Heart left ventricle (tissue), 16 donors: ENCODE measurements around the gene PCMT1. TPM values are rescaled to one million over a fixed set of nuclear protein-coding genes. Genes with fewer than 3 reads are reported as not detected.
"Not testable (repeated sequence)": the region's sequence is repeated elsewhere in the genome, so short reads cannot be mapped to it uniquely, and the experiment has no call there.

Source experiments
- ATAC-seq, 4 donors: fragments of 200-7000 bp; cut with Tn5 transposase; one replicate each; pipeline ENCODE4 v1.9.1; 2020 to 2022; ENCODE audit warnings: moderate library complexity in 4 of 4, mild to moderate bottlenecking in 3 of 4, moderate number of reproducible peaks in 1 of 4
- DNase-seq, 5 donors: peaks; one replicate each; pipeline ENCODE4 v3.0.0-alpha.2; 2020
- H3K27ac ChIP-seq, 12 donors: fragments of 200-600 bp; sonication (generic) in 4 of 12; one replicate each; pipeline versions ENCODE4 v1.5.0 to v1.8.0; 2016 to 2022; ENCODE audit warnings: mild to moderate bottlenecking in 2 of 12
- H3K27me3 ChIP-seq, 9 donors: fragments of 200-600 bp; sonication (generic) in 2 of 9; one replicate each; pipeline versions ENCODE4 v1.5.1 to v1.8.0; 2016 to 2022; ENCODE audit warnings: mild to moderate bottlenecking in 3 of 9
- H3K36me3 ChIP-seq, 9 donors: fragments of 200-600 bp; sonication (generic) in 2 of 9; one replicate each; pipeline versions ENCODE4 v1.5.0 to v1.8.0; 2018 to 2022; ENCODE audit warnings: mild to moderate bottlenecking in 2 of 9
- H3K4me1 ChIP-seq, 12 donors: fragments of 200-600 bp; sonication (generic) in 4 of 12; one replicate each; pipeline versions ENCODE4 v1.5.0 to v1.8.0; 2016 to 2022; ENCODE audit warnings: mild to moderate bottlenecking in 3 of 12
- H3K4me3 ChIP-seq, 12 donors: fragments of 200-600 bp; sonication (generic) in 4 of 12; one replicate each; pipeline versions ENCODE4 v1.5.0 to v1.8.0; 2017 to 2022; ENCODE audit warnings: mild to moderate bottlenecking in 9 of 12, moderate library complexity in 4 of 12
- H3K9me3 ChIP-seq, 12 donors: fragments of 200-600 bp; sonication (generic) in 4 of 12; one replicate each; pipeline versions ENCODE4 v1.5.0 to v1.8.0; 2016 to 2022; ENCODE audit warnings: mild to moderate bottlenecking in 1 of 12
- CTCF ChIP-seq, 12 donors: fragments of 200-600 bp; sonication (generic) in 4 of 12; IDR thresholded peaks; one replicate each; pipeline versions ENCODE4 v1.5.0 to v1.8.0; 2018 to 2022; ENCODE audit warnings: antibody characterized with exemption in 12 of 12, mild to moderate bottlenecking in 5 of 12
- POLR2A ChIP-seq, 2 donors: fragments of 450-650 bp; IDR thresholded peaks; one replicate each; pipeline ENCODE4 v1.6.1; 2017; ENCODE audit warnings: antibody characterized with exemption in 2 of 2, mild to moderate bottlenecking in 2 of 2, moderate library complexity in 2 of 2
- WGBS, 4 donors: extraction: QIAGEN DNeasy Blood & Tissue Kit in 2 of 4; methylation state at CpG; one replicate each; pipeline versions ENCODE4 v1.1.5 to v1.1.7; 2013 to 2018; 5-methylcytosine and 5-hydroxymethylcytosine counted together
- intact Hi-C, 10 donors: fragments of 100-400 bp; cut with DNase I; formaldehyde crosslinking; loops; one replicate each; pipeline versions ENCODE4 v1.11.1 to v1.14.2; 2022
- polyA plus RNA-seq, 2 donors: library from polyadenylated mRNA; stranded (reverse); fragments of 200-250 nt; gene quantifications; one replicate each; pipeline ENCODE4 v1.2.3, GENCODE V29; 2013
- total RNA-seq, 9 donors: library from RNA; depleted of rRNA in 2 of 9; stranded (reverse); fragments of >200 nt in 2 of 9; fragmentation: NEBNext Ultra II Directional in 3 of 9; extraction: Animal tissue kit (Norgen Biotek cat#: 25700) in 3 of 9; gene quantifications; one replicate each; pipeline versions ENCODE4 v1.1.0 to v1.2.4, GENCODE V29; 2016 to 2023
- donor health status: ischemic (EF 13 %, LVEDD 7.1; RV severe dilation, severe dysfunction).
- donor health status: healthy with polysubstance abuse.
- donor health status: DM: no; HTN: yes; CAD: no.
- donor health status: DM: no; HTN: no; CAD: no.
- donor health status: ischemic (EF 25% LVEDD 6.9; RV normal size, moderate dysfunction).
- donor health status: ischemic (EF 25% LVEDD 5.7; RV mildly dilated, moderate dysfunction).
- donor health status: healthy.
- donor health status: DM: yes; HTN: yes; CAD: no.
- donor health status: ischemic (EF 35%, LVEDD 5.7; RV mildly dilated, moderate dysfunction).
- donor health status: nonischemic (EF 11% LVEDD 7.7; RV severe dilation, severe dysfunction).
- donor health status: DM: yes; HTN: yes; CAD: no.
- donor health status: PGD.
- donor health status: ischemic (EF 29% LVEDD 5.4; RV normal size, mild dysfunction).
- donor health status: nonischemic (EF 23%, LVEDD 6.1; RV moderate dilation, normal function).

The PCMT1 gene
- total and polyA plus RNA-seq, 11 donors = 72.2 to 243 (median 164) TPM

- H3K27ac ChIP-seq = no peak overlapping the region
- DNase-seq (no peak), ATAC-seq (peak in 2 of 4 donors; percentile 18 to 20)
- no peak overlapping the region for H3K4me3 ChIP-seq
- TF ChIP-seq CTCF (IDR thresholded peaks at IDR 0.05) = no peak
- no peak for TF ChIP-seq POLR2A (IDR thresholded peaks at IDR 0.05)
- peaks cover 0 to 18% (median 12%) of the 10 kb centered on the region in 12 donors for H3K4me1 ChIP-seq
- H3K27me3 ChIP-seq = no peaks in the 10 kb centered on the region
- peaks cover 0 to 16% (median 7%) of the 10 kb centered on the region in 9 donors for H3K36me3 ChIP-seq
- 67 to 73% (median 70%) methylated on average over 7 of the region's 7 CpGs for WGBS, 4 donors
- no peaks in the 10 kb centered on the region for H3K9me3 ChIP-seq
- intact Hi-C loops = loop anchor here in 1 of 10 donors (2.0 kb wide), 1 partner anchor 16 kb away; no protein-coding TSS in a partner anchor
Observed at GRCh38 chr6:149846321-149846720, 96.8 kb downstream of the PCMT1 start.

- WGBS, 4 donors = 80 to 93% (median 89%) methylated on average over 4 of the region's 4 CpGs
- H3K36me3 ChIP-seq = peaks cover 0 to 14% (median 0%) of the 10 kb centered on the region in 9 donors
- H3K4me1 ChIP-seq = peaks cover 0 to 23% (median 14%) of the 10 kb centered on the region in 12 donors
- intact Hi-C loops = loop anchor here in 1 of 10 donors (2.0 kb wide), 1 partner anchor 15 kb away; no protein-coding TSS in a partner anchor
- no peaks in the 10 kb centered on the region for H3K27me3 ChIP-seq
- no peak overlapping the region for H3K27ac ChIP-seq
- H3K4me3 ChIP-seq = no peak overlapping the region
- no peaks in the 10 kb centered on the region for H3K9me3 ChIP-seq
- no peak for ATAC-seq
- no peak for TF ChIP-seq POLR2A (IDR thresholded peaks at IDR 0.05)
- TF ChIP-seq CTCF (IDR thresholded peaks at IDR 0.05) = no peak
- no peak for DNase-seq
Observed at GRCh38 chr6:149847939-149848267, 98.4 kb downstream of the PCMT1 start.

- H3K4me3 ChIP-seq, H3K9me3 ChIP-seq, H3K27ac ChIP-seq, intact Hi-C loops, DNase-seq, ATAC-seq, H3K27me3 ChIP-seq: not testable (repeated sequence)
- Histone ChIP-seq H3K4me1 (peaks cover 0 to 23% (median 14%) of the 10 kb centered on the region in 12 donors), H3K36me3 (peaks cover 0 to 14% (median 0%) of the 10 kb centered on the region in 9 donors)
- WGBS, 4 donors = 69 to 86% (median 71%) methylated on average over 4 of the region's 4 CpGs
Observed at GRCh38 chr6:149848343-149848742, 98.8 kb downstream of the PCMT1 start.

GRCh38 chr6:149851461-149852110 is 102.0 kb downstream of the PCMT1 start:
- intact Hi-C loops = no loop called here
- no peak for ATAC-seq
- 84 to 90% (median 88%) methylated on average over 5 of the region's 5 CpGs for WGBS, 4 donors

More at GRCh38 chr6:149851461-149852110, 102.0 kb downstream of the PCMT1 start:
- Histone ChIP-seq H3K4me1 (peaks cover 0 to 18% (median 11%) of the 10 kb centered on the region in 12 donors), H3K9me3 (no peaks in the 10 kb centered on the region), H3K27ac (no peak overlapping the region), H3K4me3 (no peak overlapping the region), H3K36me3 (peaks cover 0 to 14% (median 0%) of the 10 kb centered on the region in 9 donors), H3K27me3 (no peaks in the 10 kb centered on the region)
- DNase-seq = no peak
- TF ChIP-seq CTCF (IDR thresholded peaks at IDR 0.05) = no peak
- no peak for TF ChIP-seq POLR2A (IDR thresholded peaks at IDR 0.05)
